Measurements from ENCODE around the gene RNU1-3.

Gene RNU1-3

DNA sequence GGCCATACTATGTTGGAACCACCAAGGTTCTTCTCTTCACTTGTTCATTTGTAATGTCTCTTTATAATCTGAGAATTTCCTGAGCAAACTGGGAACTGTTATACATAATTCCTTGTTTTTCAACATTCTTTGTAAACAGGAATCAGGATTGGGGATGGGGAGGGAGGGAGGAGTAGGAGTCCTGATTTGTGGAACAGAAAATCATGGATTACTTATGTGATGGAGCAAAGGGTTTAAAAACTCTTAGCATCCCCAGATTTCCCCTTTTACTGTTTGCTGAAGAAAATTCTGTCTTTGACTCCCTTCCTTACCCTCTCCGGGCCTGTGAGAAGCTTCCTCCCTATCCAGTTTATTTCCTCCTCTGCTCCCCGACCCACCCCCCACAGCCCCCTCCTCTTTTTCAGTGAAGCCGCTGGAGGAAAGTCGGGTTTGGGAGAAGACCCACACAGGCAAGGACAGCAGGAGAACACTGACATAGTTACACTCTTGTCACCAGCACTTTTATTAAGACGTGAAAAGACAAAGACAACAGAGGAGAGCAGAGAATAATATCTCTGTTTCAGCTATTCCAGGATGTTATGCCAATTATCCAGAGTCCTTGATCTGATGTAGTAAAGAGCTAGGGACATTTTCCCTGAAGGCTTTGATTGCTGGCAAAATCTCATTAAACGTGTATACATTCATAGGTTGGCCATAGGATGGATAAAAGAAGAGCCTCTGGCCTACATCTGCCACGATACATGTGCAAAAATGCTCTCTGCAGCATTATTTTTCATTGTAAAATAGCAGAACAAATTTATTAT, 48.8 kb downstream of the RNU1-3 start:
- Histone ChIP-seq H3K27me3 (ENCODE audit: insufficient read depth, low read length) (peaks cover 22% of the 10 kb centered on the region), H3K9ac (ENCODE audit: low read depth, low read length) (no peak overlapping the region), H3K4me1 (ENCODE audit: insufficient read depth, low read length) (peaks cover 6% of the 10 kb centered on the region), H3K4me3 (ENCODE audit: low read length) (no peak overlapping the region), H3K36me3 (ENCODE audit: insufficient read depth, low read length) (peaks cover 5% of the 10 kb centered on the region; the same call in 1 of the 2 replicates), H3K9me3 (ENCODE audit: insufficient read depth, low read depth, low read length) (no peaks in the 10 kb centered on the region), H3K27ac (ENCODE audit: low read depth, low read length) (no peak overlapping the region)
- WGBS: 93% methylated on average over 7 of the region's 7 CpGs

DNA sequence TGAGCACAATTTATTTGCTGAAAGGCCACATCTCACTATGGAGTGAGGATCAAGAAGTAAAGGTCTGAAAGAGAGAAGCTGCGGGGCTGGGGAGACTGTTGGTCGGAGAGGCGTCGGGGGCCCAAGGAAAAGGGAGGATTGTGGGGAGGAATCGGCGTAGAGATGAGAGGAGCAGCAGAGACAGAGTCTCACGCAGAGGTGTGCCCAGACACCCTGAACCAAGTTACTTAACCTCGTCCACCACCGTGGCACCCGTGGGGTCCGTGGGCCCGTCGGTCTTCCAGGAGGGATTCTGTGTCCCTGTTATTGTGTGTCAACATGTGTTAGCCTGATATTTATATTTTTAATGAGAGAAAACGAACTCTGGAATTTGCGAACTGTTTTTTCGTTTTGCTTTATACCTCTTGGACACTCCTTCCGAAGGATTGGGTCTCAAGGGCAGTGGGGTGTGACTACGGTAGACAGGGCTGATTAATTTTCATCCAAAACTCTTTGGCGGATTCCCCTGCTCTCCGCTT, 49.6 kb downstream of the RNU1-3 start:
- H3K27ac ChIP-seq (ENCODE audit: low read depth, low read length): no peak overlapping the region
- peaks cover 11% of the 10 kb centered on the region for H3K4me1 ChIP-seq (ENCODE audit: insufficient read depth, low read length)
- H3K36me3 ChIP-seq (ENCODE audit: insufficient read depth, low read length): 0 out of 2 replicates have a peak, but pooled peaks cover 4% of the 10 kb centered on the region
- no peak overlapping the region for H3K9ac ChIP-seq (ENCODE audit: low read depth, low read length)
- WGBS: 92% methylated on average over 20 of the region's 20 CpGs
- no peaks in the 10 kb centered on the region for H3K9me3 ChIP-seq (ENCODE audit: insufficient read depth, low read depth, low read length)
- no peak overlapping the region for H3K4me3 ChIP-seq (ENCODE audit: low read length)
- H3K27me3 ChIP-seq (ENCODE audit: insufficient read depth, low read length): peaks cover 30% of the 10 kb centered on the region
